ENCODE data around the gene KCNJ10.

GRCh38 chr1:160024195-160024905 lies 45.6 kb downstream of the KCNJ10 start:
- no peak for TF ChIP-seq ZFP30 (CRISPR knock-in tag; IDR thresholded peaks at IDR 0.05)
- no peak for TF ChIP-seq PATZ1 (CRISPR knock-in tag; IDR thresholded peaks at IDR 0.05; ENCODE audit: borderline replicate concordance)
- no peak for TF ChIP-seq ZC3H10 (CRISPR knock-in tag; IDR thresholded peaks at IDR 0.05)
- TF ChIP-seq ZFP3 (CRISPR knock-in tag; IDR thresholded peaks at IDR 0.05): no peak
- no peak for TF ChIP-seq ISL1 (CRISPR knock-in tag; IDR thresholded peaks at IDR 0.05)
- TF ChIP-seq RARB (CRISPR knock-in tag; IDR thresholded peaks at IDR 0.05): no peak
- no peak for TF ChIP-seq ZNF70 (CRISPR knock-in tag; IDR thresholded peaks at IDR 0.05)
- TF ChIP-seq, protein P1, sequence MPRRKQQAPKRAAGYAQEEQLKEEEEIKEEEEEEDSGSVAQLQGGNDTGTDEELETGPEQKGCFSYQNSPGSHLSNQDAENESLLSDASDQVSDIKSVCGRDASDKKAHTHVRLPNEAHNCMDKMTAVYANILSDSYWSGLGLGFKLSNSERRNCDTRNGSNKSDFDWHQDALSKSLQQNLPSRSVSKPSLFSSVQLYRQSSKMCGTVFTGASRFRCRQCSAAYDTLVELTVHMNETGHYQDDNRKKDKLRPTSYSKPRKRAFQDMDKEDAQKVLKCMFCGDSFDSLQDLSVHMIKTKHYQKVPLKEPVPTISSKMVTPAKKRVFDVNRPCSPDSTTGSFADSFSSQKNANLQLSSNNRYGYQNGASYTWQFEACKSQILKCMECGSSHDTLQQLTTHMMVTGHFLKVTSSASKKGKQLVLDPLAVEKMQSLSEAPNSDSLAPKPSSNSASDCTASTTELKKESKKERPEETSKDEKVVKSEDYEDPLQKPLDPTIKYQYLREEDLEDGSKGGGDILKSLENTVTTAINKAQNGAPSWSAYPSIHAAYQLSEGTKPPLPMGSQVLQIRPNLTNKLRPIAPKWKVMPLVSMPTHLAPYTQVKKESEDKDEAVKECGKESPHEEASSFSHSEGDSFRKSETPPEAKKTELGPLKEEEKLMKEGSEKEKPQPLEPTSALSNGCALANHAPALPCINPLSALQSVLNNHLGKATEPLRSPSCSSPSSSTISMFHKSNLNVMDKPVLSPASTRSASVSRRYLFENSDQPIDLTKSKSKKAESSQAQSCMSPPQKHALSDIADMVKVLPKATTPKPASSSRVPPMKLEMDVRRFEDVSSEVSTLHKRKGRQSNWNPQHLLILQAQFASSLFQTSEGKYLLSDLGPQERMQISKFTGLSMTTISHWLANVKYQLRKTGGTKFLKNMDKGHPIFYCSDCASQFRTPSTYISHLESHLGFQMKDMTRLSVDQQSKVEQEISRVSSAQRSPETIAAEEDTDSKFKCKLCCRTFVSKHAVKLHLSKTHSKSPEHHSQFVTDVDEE (CRISPR knock-in tag; IDR thresholded peaks at IDR 0.05): no peak
- TF ChIP-seq ZNF565 (CRISPR knock-in tag; conservative IDR thresholded peaks at IDR 0.05; ENCODE audit: low read depth): no peak
- no peak for TF ChIP-seq OSR1 (CRISPR knock-in tag; IDR thresholded peaks at IDR 0.05)
- no peak for TF ChIP-seq PPARA (CRISPR knock-in tag; IDR thresholded peaks at IDR 0.05; ENCODE audit: borderline replicate concordance)
- TF ChIP-seq ZNF8 (CRISPR knock-in tag; IDR thresholded peaks at IDR 0.05): no peak
- no peak for TF ChIP-seq POU6F1 (CRISPR knock-in tag; IDR thresholded peaks at IDR 0.05; ENCODE audit: borderline replicate concordance, low read depth)
- TF ChIP-seq, protein P2, sequence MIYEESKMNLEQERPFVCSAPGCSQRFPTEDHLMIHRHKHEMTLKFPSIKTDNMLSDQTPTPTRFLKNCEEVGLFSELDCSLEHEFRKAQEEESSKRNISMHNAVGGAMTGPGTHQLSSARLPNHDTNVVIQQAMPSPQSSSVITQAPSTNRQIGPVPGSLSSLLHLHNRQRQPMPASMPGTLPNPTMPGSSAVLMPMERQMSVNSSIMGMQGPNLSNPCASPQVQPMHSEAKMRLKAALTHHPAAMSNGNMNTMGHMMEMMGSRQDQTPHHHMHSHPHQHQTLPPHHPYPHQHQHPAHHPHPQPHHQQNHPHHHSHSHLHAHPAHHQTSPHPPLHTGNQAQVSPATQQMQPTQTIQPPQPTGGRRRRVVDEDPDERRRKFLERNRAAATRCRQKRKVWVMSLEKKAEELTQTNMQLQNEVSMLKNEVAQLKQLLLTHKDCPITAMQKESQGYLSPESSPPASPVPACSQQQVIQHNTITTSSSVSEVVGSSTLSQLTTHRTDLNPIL (CRISPR knock-in tag; IDR thresholded peaks at IDR 0.05; ENCODE audit: low read depth): no peak
